ENCODE data around the gene CETN3. TPM values are rescaled to one million over a fixed set of nuclear protein-coding genes. Genes with fewer than 3 reads are reported as not detected.
"Not testable (repeated sequence)": the region's sequence is repeated elsewhere in the genome, so short reads cannot be mapped to it uniquely, and the experiment has no call there.

CETN3 gene
- polyA plus RNA-seq, 1 donor from 2014 or later: 24.6 TPM

DNA sequence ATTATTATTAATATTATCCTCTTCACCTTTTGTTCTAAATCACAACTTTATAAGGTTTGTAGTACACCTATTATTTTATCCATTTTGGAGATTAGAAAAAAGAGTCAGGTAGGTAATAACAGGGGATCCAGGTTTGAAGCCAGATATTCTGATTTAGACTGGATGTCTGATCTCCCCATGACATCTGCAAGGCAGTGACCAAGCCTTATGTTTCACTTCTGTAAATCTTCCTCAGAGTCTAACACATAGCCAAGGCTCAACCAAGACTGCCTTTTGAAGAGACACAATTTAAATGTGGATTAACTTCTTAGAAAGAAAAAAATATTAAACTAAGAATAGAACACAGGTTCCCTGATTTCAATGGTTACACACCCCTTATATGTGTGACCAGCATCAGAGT is 44.2 kb downstream of the CETN3 start:
- H3K36me3 Mint-ChIP-seq: no peaks in the 10 kb centered on the region
- H3K9me3 Mint-ChIP-seq: peaks cover 0 to 4% (median 3%) of the 10 kb centered on the region in 3 donors
- peaks cover 11% of the 10 kb centered on the region for H3K27me3 Mint-ChIP-seq
- H3K4me3 Mint-ChIP-seq: no peak overlapping the region
- no peak overlapping the region for H3K27ac Mint-ChIP-seq
- no peaks in the 10 kb centered on the region for H3K4me1 Mint-ChIP-seq

DNA sequence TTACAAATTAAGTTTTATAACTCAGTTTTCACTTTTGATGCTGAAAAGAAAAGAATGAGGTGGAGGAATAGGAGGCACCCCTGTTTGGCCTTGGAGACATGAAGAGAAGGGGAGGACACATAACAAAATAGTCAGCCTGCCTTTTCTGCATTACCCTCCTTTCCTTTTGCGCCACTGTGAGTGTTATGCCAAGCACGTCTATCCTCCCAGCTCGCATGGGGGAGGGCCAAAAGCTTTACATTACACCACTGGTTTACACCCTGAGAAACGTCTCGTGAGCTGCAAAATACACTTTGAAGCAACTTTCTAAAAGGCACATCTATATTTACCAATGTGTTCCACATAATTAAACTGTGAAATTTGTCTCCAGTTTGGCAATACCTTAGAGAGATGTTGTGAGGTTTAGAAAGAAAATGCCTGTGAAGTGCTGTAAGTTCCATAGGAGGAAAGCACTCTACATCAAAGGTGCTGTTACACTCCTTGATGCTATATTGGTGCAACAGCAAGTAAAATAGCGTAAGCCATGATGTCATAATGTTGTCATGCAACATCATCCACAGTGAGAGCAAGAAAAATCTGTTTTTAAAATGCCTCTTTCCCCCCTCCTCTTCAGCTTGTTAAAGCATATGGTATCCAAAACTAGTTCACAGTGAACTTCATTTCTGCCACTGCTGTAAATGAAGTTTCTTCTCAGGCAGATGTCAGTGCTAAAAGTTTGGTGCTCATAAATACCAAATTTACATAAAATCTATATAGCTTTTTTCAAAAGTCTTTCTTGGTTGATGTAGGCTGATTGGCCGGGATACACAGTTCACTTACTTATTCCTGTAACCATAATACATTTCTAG is 50.3 kb downstream of the CETN3 start:
- H3K27me3 Mint-ChIP-seq: peaks cover 9% of the 10 kb centered on the region
- H3K9me3 Mint-ChIP-seq: peaks cover 0 to 4% (median 0%) of the 10 kb centered on the region in 3 donors
- no peaks in the 10 kb centered on the region for H3K36me3 Mint-ChIP-seq
- no peak overlapping the region for H3K4me3 Mint-ChIP-seq
- H3K4me1 Mint-ChIP-seq: peaks cover 0 to 1% (median 0%) of the 10 kb centered on the region in 3 donors
- H3K27ac Mint-ChIP-seq: no peak overlapping the region

- H3K4me1 Mint-ChIP-seq: peaks cover 0 to 1% (median 0%) of the 10 kb centered on the region in 3 donors
- H3K36me3 Mint-ChIP-seq: no peaks in the 10 kb centered on the region
- H3K9me3 Mint-ChIP-seq: peaks cover 0 to 4% (median 0%) of the 10 kb centered on the region in 3 donors
Observed at GRCh38 chr5:90356622-90357021, 52.9 kb downstream of the CETN3 start.

GRCh38 chr5:90356176-90356575 is 53.4 kb downstream of the CETN3 start:
- Mint-ChIP-seq H3K9me3 (peaks cover 0 to 4% (median 0%) of the 10 kb centered on the region in 3 donors), H3K4me1 (peaks cover 0 to 1% (median 0%) of the 10 kb centered on the region in 3 donors), H3K27me3 (peaks cover 3% of the 10 kb centered on the region), H3K36me3 (no peaks in the 10 kb centered on the region), H3K4me3 (no peak overlapping the region), H3K27ac (no peak overlapping the region)

More at GRCh38 chr5:90356622-90357021, 52.9 kb downstream of the CETN3 start:
- Mint-ChIP-seq H3K27ac (no peak overlapping the region), H3K27me3 (peaks cover 3% of the 10 kb centered on the region), H3K4me3 (no peak overlapping the region)

DNA sequence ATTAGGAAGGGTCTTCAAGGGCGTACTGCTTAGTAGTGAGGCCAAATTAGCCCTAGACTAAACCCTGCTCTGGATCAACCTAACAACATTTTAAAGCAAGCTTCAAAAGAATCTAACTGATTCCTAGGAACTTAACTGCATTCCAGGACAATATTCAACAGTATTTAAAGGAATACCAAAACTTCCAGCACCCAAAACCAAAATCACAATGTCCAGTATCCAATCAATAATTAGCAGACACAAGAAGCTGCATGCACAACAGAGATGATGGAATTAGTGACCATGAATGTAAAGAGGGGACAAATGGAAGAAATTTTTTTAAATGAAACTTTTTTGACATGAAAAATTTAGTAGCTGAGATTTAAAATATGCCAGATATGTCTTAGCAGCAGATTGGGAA is 53.9 kb downstream of the CETN3 start:
- H3K9me3 Mint-ChIP-seq: peaks cover 0 to 4% (median 0%) of the 10 kb centered on the region in 3 donors
- peaks cover 3% of the 10 kb centered on the region for H3K27me3 Mint-ChIP-seq
- peaks cover 0 to 1% (median 0%) of the 10 kb centered on the region in 3 donors for H3K4me1 Mint-ChIP-seq
- H3K27ac Mint-ChIP-seq: no peak overlapping the region
- H3K4me3 Mint-ChIP-seq: no peak overlapping the region
- H3K36me3 Mint-ChIP-seq: no peaks in the 10 kb centered on the region

DNA sequence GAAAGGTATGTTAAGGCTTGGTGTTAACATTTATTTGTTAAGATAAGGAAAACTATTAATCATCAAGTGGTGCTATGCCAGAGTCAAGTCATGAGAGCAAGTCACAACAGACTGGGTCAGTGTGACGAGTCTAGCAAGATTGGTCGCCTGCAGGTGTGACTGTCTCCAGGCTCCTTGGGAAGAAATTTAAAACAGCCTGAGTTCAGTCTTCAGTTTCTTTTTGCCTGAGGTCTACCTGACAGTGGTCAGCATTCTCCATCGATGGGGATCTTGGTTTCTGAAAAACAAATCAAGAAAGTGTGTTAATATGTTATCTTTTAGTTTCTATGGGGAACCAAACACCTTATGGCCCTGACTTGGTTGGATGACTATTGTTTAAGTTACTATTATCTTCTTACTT is 56.3 kb downstream of the CETN3 start:
- H3K4me1 Mint-ChIP-seq: no peaks in the 10 kb centered on the region
- no peaks in the 10 kb centered on the region for H3K27me3 Mint-ChIP-seq
- H3K9me3 Mint-ChIP-seq: peaks cover 0 to 4% (median 0%) of the 10 kb centered on the region in 3 donors
- no peaks in the 10 kb centered on the region for H3K36me3 Mint-ChIP-seq
- no peak overlapping the region for H3K4me3 Mint-ChIP-seq
- no peak overlapping the region for H3K27ac Mint-ChIP-seq

DNA sequence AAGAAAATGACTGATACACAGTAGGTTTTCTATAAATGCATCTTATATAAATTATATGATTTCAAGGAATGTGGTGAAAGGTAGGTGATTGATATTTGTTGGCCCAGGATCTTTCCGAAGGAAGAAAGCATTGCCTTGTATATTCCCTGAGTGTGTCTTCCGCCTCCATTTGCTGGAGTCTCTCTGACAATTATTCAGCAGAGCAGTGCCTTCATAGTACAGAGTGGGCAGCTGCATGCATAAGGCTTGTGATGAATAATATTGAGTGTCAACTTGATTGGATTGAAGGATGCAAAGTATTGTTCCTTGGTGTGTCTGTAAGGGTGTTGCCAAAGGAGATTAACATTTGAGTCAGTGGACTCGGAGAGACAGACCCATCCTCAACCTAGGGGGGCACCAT is 58.5 kb downstream of the CETN3 start:
- Mint-ChIP-seq H3K4me3 (no peak overlapping the region), H3K27ac (no peak overlapping the region), H3K4me1 (no peaks in the 10 kb centered on the region), H3K9me3 (peaks cover 0 to 4% (median 0%) of the 10 kb centered on the region in 3 donors), H3K36me3 (no peaks in the 10 kb centered on the region), H3K27me3 (peaks cover 4% of the 10 kb centered on the region)

DNA sequence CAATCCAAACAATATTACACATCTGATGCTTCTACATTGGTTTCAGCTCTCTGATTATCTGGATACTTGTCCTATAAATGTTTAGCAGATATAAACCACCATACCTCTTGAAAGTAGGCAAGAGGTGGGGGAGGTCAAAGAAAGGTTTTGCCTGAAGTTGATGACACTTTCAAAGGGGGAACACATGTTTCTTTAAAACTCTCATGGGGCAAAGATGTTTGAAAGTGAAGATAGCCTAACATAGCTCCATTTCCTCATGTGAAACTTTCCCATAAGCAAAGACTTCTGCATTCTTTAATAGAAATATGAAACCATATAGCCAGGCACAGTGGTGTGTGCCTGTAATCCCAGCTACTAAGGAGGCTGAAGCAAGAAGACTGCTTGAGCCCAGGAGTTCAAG is 62.1 kb downstream of the CETN3 start:
- H3K36me3 Mint-ChIP-seq: no peaks in the 10 kb centered on the region
- H3K27me3 Mint-ChIP-seq: peaks cover 7% of the 10 kb centered on the region
- H3K4me3 Mint-ChIP-seq: no peak overlapping the region
- H3K27ac Mint-ChIP-seq: no peak overlapping the region
- no peaks in the 10 kb centered on the region for H3K4me1 Mint-ChIP-seq
- H3K9me3 Mint-ChIP-seq: peaks cover 0 to 3% (median 0%) of the 10 kb centered on the region in 3 donors

DNA sequence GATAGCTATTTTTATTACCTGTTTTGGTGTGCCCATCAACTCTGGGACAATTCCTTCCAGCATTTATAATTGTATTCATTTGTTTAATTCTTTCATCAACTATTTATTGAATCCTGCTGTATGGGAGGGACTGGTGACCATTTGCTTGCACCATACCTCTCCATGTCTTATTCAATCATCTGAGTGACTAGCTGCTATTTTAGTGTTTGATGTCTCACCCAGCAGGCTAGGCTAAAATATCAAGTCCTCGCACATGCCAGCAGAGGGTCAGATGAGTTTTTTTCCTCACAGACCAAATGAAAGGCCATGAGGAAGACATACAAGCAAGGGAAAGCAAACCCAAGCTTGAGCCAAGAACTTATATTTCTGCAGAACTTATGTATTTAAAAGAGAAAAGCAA is 63.9 kb downstream of the CETN3 start:
- peaks cover 8% of the 10 kb centered on the region for H3K27me3 Mint-ChIP-seq
- peaks cover 0 to 3% (median 0%) of the 10 kb centered on the region in 3 donors for H3K9me3 Mint-ChIP-seq
- H3K4me3 Mint-ChIP-seq: no peak overlapping the region
- H3K4me1 Mint-ChIP-seq: no peaks in the 10 kb centered on the region
- no peaks in the 10 kb centered on the region for H3K36me3 Mint-ChIP-seq
- no peak overlapping the region for H3K27ac Mint-ChIP-seq

DNA sequence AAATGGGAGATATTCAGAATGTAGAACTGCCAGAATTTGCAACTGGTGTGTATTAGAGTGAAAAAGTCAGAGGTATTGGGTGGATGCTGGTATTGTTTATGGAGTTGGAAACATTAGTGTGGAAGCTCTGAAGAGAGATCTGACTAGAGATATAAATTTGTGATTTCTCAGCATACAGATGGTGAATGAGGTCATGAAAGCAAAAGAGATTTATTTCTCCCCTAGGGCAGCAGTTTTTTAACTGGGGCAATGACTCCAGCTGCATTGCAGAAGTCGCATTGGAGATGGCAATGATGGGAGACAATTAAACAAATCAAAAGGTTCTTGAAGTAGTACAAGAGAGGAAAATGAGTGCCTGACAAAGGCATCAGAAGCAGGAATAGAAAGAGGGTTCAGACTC is 64.9 kb downstream of the CETN3 start:
- Mint-ChIP-seq H3K36me3 (no peaks in the 10 kb centered on the region), H3K27ac (no peak overlapping the region), H3K4me3 (no peak overlapping the region), H3K9me3 (peaks cover 0 to 3% (median 0%) of the 10 kb centered on the region in 3 donors), H3K27me3 (peaks cover 8% of the 10 kb centered on the region), H3K4me1 (no peaks in the 10 kb centered on the region)

- not testable (repeated sequence) for H3K9me3 Mint-ChIP-seq, H3K4me1 Mint-ChIP-seq, H3K4me3 Mint-ChIP-seq, H3K36me3 Mint-ChIP-seq, H3K27ac Mint-ChIP-seq
- peaks cover 10% of the 10 kb centered on the region for H3K27me3 Mint-ChIP-seq
Observed at GRCh38 chr5:90343731-90344130, 65.8 kb downstream of the CETN3 start.

DNA sequence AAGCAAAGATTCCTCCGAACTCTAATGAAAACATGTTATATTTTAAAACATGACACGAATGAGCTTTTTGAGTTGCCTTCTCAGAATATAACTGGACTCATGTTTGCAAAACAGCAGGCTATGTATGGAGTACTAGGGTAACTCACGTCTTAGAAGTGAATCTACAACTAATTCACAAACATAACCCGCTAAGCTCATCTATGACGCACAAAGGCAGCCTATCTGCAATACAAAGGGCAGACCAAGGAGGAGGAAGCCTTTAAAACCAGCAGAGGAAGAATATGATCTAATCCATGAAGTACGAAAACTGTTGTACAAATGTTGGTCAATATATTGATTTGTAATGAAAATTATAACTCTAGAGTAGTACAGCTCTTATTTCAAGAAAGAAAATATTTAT is 67.0 kb downstream of the CETN3 start:
- Mint-ChIP-seq H3K4me1 (peaks cover 0 to 3% (median 0%) of the 10 kb centered on the region in 3 donors), H3K4me3 (no peak overlapping the region), H3K27me3 (peaks cover 10% of the 10 kb centered on the region), H3K9me3 (peaks cover 0 to 3% (median 0%) of the 10 kb centered on the region in 3 donors), H3K27ac (no peak overlapping the region), H3K36me3 (no peaks in the 10 kb centered on the region)

Other genes with a start within 250 kb of the CETN3 start
- gene MBLAC2, start 65.0 kb upstream of the CETN3 start, polyA plus RNA-seq: 3.7 TPM
- 2.8 TPM for gene POLR3G, start 65.1 kb upstream of the CETN3 start, polyA plus RNA-seq
- 8.2 TPM for gene LYSMD3, start 119.8 kb upstream of the CETN3 start, polyA plus RNA-seq
- not detected for gene ADGRV1, start 149.0 kb upstream of the CETN3 start, polyA plus RNA-seq